ENCODE results near the gene GAA.
A peak's percentile ranks its signal among the peaks of the same experiment; 100 is the strongest.

GAA gene

GRCh38 chr17:80101011-80101945, at the start of gene GAA:
TSS of gene GAA (plus strand) at chr17:80101581. CDS start at chr17:80104587, 3,006 bp downstream.
- peak; percentile 79 for DNase-seq (ENCODE audit: low spot score)

GRCh38 chr17:80051681-80052080, 49.7 kb upstream of the GAA start:
- DNase-seq (ENCODE audit: low spot score) = no peak

GRCh38 chr17:80053102-80053501, 48.3 kb upstream of the GAA start:
- DNase-seq (ENCODE audit: low spot score) = no peak

GRCh38 chr17:80055597-80055996, 45.8 kb upstream of the GAA start:
- no peak for DNase-seq (ENCODE audit: low spot score)

GRCh38 chr17:80058311-80058955, 42.9 kb upstream of the GAA start:
- DNase-seq (ENCODE audit: low spot score) = no peak

- DNase-seq (ENCODE audit: low spot score) = no peak
Observed at GRCh38 chr17:80060644-80061043, 40.7 kb upstream of the GAA start.

- DNase-seq (ENCODE audit: low spot score) = no peak
Observed at GRCh38 chr17:80061421-80061820, 40.0 kb upstream of the GAA start.

GRCh38 chr17:80063830-80064585, 37.4 kb upstream of the GAA start:
- DNase-seq (ENCODE audit: low spot score) = peak; percentile 16

- no peak for DNase-seq (ENCODE audit: low spot score)
Observed at GRCh38 chr17:80064696-80065095, 36.7 kb upstream of the GAA start.

GRCh38 chr17:80065478-80066170, 35.8 kb upstream of the GAA start:
- DNase-seq (ENCODE audit: low spot score) = no peak

- no peak for DNase-seq (ENCODE audit: low spot score)
Observed at GRCh38 chr17:80067393-80067986, 33.9 kb upstream of the GAA start.

GRCh38 chr17:80068301-80069222, 32.8 kb upstream of the GAA start:
- no peak for DNase-seq (ENCODE audit: low spot score)

GRCh38 chr17:80070375-80071115, 30.8 kb upstream of the GAA start:
- no peak for DNase-seq (ENCODE audit: low spot score)

- DNase-seq (ENCODE audit: low spot score) = peak; percentile 57
Observed at GRCh38 chr17:80071116-80071841, 30.1 kb upstream of the GAA start.

GRCh38 chr17:80072410-80072809, 29.0 kb upstream of the GAA start:
- no peak for DNase-seq (ENCODE audit: low spot score)

GRCh38 chr17:80080081-80080480, 21.3 kb upstream of the GAA start:
- no peak for DNase-seq (ENCODE audit: low spot score)

- no peak for DNase-seq (ENCODE audit: low spot score)
Observed at GRCh38 chr17:80081596-80081995, 19.8 kb upstream of the GAA start.

GRCh38 chr17:80082403-80083135, 18.8 kb upstream of the GAA start:
- peak; percentile 62 for DNase-seq (ENCODE audit: low spot score)
